COLO668 (cell line): ENCODE data around the gene ITM2C.

Experiments
- DNase-seq: peaks from one replicate; lab custom pipeline; 2025; ENCODE audit not compliant: unreplicated experiment; lab: John Stamatoyannopoulos, UW

Gene ITM2C

DNA sequence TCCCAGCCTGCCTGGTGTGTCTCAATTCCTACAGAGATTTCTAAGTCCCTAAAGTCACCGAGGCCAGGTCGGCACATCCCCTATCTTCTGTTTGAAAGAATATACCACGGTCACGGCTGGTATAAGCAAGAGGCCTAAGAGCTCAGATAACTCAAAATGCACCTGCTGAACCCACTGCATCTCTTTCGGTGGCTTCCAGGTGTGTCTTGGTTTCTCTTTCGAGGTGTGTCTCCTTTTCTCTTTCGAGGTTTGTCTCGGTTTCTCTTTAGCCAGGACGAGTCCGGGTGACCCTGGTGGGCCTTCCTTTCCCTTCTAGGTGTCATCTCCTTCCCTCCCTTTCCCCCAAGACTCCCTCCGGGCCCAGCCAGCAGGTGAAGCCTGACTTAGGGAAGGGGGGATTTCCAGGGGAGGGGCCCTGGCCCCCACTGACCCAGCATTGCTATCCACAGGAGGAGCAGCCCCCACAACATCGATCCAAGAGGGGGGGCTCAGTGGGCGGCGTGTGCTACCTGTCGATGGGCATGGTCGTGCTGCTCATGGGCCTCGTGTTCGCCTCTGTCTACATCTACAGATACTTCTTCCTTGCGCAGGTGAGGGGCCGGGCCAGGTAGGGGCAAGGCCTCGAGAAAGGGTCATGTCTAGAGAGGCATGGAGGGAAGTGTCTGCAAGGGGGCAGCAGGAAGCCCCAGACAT lies 8.4 kb downstream of the ITM2C start:
- DNase-seq = no peak

DNA sequence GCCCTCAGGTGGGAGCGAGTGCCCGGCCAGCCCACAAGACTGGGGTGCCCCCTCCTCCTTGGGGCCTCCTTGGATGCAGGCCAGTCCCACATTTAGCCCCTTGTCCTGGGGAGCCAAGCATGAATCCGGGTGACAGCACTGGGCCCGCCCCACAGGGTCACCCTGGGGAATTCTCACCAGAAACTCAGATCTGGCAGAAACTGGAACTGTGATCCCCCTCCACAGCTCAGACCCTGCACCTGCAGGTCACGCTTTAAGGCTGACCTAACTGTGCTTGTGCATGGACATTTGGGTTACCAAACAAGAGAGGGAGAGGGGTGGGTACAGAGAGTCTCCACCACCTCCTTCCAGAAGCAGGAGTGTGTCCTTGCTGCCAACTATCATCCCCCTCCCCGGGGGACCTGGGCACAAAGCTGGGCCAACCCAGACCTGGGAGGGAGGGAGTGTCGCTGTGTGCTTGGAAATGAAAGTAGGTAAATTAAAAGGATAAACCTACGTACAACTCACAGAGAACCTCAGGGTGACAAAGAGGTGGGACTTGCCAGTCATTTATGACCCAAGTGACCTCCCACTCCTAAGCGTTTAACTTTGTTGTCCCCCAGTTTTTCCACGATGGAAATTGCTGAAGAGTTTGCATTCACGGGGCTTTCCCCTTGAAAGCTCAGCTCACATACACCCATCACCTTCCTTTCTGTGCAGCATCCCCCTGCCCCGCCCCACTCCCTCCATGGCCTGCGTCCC lies 9.1 kb downstream of the ITM2C start:
- no peak for DNase-seq

DNA sequence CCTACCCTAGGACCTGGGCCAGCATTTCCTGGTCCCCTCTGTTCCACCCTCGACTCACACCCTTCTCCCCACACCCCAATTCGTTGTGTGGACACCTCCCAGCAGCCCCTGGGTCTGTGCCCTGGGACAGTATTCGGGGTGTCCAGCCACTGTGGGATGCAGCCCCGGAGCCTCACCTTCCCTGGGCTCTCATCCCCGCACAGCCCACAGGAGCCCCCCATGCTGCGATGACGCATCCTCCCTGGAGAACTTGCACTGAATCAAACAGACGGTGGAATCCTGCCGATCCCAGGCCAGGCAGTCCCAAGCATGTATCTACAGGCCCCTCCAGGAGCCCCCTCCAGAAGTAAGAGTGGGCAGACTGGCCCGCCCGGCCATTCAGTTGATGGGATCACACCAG lies 9.7 kb downstream of the ITM2C start:
- DNase-seq = no peak

DNA sequence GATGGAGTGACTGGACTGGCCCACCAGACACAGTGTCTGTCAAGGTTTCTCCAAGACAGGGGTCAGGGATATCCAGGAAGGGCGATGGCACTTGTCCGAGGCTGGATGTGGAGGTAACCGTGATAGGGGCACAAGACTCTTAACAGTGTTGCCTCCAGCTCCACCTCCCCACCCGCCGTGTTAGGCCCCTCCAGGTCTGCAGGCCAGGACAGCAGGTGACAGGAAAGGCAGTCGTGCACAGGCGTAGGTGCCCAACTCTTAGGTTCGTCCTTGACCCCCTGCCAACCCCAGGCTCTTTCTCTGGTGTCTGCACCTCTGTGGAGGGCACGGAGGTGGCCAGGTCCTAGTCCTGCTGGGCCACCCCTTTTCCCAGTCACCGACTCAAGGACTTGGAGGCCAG lies 10.1 kb downstream of the ITM2C start:
- DNase-seq = no peak

DNA sequence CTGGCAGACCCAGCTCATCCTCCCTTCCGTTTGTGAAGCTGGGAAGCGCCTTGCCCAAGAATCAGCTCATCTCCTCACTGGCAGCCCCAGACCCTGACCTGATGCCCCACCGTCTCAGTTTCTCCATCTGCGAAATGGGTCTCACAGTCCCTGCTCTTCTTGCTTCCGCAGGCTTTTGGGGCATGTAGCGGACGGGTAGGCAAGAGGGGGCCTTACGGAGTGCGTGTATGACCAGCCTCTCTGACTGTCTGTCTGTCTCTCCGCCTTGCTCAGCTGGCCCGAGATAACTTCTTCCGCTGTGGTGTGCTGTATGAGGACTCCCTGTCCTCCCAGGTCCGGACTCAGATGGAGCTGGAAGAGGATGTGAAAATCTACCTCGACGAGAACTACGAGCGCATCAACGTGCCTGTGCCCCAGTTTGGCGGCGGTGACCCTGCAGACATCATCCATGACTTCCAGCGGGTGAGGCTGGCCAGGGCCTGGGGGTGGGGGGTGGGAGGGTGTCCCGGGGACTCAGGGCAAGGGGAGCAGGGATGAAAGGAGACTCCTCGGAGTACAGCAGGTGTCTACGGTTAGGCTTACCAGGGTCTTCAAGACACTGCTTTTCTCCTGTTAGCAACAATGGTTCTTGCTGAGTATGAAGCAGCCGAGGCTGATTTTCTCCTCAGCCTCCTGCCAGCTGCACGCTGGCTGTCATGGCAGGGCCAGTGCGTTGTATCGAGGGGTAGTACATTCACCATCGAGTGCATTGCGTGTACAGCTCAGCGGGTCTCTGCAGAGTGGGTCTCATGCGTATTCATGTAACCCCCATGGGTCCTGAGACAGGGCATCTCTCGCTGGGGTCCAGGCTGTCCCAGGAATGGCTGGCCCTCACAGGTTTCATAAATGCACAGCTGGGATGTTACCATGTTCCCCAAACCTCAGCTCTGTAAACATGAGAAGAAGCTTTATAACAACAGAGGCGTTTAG lies 10.9 kb downstream of the ITM2C start:
- DNase-seq = no peak

DNA sequence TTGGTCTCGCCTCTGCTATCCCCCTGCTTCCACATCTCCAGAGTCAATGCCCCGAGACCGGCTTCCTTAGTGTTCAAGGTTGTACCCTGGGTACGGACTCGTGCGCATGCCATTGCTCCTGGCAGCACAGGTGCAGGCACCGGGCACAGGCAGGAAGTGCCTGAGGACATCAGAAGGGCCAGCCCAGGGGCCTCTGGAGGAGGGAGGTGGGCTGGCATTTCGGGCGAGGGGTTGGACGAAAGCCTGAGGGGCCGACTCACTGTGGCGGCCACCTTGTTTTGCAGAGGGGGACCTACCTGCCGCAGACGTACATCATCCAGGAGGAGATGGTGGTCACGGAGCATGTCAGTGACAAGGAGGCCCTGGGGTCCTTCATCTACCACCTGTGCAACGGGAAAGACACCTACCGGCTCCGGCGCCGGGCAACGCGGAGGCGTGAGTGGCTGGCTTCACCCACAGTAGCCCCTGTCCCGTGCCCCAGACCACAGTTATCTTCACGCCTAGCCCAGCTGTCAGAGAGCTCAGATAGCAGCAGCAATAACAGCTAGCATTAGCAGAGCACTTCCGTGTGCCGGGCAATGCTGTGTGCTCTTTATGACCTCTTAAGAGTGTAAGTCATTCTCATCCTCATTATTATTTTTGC lies 12.5 kb downstream of the ITM2C start:
- DNase-seq = no peak

DNA sequence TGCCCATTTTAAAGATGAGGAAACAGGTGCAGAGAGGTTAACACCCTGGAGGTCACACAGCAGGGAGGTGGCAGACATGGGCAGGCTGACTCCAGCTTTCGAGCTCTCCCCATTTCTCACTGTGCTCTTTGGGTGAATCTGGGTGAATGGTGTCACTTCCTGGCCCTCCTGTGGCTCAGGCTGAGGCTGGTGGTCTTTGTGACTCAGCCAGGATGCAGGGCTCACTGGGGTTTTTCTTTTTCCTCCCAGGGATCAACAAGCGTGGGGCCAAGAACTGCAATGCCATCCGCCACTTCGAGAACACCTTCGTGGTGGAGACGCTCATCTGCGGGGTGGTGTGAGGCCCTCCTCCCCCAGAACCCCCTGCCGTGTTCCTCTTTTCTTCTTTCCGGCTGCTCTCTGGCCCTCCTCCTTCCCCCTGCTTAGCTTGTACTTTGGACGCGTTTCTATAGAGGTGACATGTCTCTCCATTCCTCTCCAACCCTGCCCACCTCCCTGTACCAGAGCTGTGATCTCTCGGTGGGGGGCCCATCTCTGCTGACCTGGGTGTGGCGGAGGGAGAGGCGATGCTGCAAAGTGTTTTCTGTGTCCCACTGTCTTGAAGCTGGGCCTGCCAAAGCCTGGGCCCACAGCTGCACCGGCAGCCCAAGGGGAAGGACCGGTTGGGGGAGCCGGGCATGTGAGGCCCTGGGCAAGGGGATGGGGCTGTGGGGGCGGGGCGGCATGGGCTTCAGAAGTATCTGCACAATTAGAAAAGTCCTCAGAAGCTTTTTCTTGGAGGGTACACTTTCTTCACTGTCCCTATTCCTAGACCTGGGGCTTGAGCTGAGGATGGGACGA lies 13.2 kb downstream of the ITM2C start:
- DNase-seq = no peak

DNA sequence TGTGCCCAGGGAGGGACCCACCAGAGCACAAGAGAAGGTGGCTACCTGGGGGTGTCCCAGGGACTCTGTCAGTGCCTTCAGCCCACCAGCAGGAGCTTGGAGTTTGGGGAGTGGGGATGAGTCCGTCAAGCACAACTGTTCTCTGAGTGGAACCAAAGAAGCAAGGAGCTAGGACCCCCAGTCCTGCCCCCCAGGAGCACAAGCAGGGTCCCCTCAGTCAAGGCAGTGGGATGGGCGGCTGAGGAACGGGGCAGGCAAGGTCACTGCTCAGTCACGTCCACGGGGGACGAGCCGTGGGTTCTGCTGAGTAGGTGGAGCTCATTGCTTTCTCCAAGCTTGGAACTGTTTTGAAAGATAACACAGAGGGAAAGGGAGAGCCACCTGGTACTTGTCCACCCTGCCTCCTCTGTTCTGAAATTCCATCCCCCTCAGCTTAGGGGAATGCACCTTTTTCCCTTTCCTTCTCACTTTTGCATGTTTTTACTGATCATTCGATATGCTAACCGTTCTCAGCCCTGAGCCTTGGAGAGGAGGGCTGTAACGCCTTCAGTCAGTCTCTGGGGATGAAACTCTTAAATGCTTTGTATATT lies 14.0 kb downstream of the ITM2C start:
- no peak for DNase-seq

DNA sequence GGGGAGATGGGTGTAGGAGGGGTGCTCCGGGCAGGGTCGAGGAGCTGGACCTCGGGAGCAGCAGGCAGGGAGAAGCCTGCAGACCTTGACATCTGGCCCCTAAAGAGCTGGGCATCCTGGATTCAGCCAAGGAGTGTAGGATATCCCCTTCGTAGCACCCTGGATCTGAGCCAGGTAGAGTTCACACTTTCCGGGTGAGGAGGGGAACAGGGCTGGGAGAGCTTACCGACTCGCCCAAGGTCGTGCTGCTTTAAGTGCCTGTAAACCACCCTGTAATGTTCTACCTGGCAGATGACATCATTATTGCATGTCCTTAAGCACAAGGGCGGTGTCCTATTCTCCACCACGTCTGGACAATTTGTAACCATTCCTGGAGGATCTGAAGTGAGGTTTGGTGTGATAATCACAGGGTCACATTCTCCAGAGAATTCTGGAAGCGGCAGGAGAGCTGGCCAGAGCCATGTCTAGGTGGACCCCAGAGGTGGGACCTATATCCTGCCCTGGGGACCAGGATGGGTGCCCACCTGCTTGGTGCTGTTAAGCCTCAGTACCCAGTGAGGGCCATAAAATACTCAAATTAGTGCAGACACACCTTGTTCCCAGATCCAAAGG lies 14.6 kb downstream of the ITM2C start:
- peak; percentile 4 for DNase-seq

DNA sequence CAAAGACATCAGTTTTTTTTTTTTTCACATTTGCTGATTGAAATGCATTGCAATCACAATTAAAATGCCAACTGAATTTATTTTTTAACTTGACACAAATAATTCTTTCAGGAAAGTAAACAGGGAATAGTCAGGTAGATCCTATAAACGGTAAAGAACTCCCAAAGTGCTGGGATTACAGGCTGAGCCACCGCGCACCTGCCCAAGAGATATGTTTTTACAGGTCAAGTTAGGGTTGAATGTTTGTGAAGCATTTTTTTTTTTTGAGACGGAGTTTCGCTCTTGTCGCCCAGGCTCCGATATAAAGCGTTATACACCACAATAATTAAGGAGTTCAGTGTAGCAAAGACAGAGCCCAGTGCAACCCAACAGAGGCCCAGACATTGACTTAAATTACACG lies 15.1 kb downstream of the ITM2C start:
- DNase-seq = no peak

DNA sequence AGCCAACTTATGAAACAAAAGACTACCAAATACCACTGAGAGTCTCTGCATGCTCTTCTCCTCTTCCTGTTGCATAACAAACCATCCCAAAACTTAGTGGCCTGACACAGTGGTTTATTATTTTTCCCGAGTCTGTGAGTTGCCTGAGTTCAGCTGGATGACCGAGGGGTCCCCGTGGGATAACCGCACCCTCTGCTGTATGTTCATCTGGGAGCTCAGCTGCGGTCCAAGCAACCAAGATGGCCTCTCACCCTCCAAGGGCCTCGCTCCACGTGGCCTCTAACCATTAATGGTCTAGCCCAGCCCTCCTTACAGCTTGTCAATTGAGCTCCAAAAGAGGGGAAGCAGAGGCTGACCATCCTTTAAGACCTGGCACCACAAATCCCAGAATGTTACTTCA lies 17.1 kb downstream of the ITM2C start:
- no peak for DNase-seq

DNA sequence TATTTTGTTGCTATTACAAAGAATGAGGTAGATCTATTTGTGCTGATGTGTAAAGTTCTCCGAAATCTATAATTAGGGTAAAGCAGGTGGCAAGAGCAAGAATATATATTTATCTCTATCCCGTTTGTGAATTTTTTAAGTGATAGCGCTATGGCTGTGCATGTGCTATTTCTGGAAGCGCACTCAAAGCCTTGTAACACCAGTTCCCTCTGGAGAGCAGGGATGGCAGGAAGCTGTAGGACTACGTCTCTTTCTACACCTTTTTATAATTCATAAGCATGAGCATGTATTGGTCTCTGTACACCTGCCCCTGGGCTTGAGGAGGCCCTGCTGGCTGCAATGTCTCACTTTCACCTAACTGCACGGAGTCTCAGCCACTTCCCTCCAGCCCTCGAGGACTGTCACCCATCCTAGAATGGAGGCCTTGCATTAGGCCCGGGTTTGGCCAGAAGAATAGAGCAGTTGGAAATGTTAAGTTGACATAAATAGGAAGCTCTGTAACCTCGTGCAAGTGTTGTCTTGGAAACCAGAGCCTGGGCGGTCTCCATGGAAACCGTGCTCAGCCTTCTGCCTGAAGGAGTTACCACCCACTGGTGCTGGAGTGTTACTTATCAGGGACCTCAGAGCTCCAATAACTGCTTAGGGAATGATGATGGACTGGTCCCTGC lies 20.9 kb downstream of the ITM2C start:
- no peak for DNase-seq

DNA sequence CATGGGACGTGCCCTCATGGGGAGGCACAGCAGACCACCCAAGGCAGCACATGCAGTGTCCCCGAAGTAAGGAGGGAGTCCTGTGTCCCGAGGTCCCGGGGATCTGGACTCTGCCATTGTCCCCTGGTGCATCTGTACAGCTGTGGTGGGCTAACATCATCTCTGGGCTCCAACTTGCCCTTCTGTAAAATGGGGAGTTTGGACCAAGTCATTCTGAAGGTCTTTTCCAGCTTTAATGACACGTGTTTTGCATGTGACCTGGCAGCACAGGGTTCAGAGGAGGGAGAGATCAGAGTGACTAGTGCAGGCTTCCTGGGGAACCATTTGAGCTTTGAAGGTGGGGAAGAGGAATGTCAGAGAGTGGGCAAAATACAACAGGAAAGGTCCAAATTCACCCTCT lies 21.5 kb downstream of the ITM2C start:
- DNase-seq = no peak

DNA sequence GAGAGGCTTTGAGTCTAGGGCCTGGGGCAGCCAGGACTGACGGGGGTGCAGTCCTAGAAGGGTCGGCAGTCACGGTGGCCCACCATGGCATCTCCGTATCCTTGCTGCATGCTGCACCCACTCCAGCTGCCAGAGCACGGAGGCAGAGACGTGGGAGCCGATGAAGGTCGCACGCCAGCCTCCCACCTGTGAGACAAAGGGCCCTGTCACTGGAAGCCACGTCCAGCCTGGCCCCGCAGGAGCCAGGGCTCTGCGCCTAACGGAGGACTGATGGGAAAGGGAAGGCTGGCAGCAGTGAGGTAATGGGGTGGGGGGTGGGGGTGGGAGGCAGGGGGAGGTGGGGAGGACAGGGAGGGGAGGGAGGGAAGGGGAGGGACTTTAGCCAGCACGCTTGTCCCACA lies 21.9 kb downstream of the ITM2C start:
- no peak for DNase-seq

DNA sequence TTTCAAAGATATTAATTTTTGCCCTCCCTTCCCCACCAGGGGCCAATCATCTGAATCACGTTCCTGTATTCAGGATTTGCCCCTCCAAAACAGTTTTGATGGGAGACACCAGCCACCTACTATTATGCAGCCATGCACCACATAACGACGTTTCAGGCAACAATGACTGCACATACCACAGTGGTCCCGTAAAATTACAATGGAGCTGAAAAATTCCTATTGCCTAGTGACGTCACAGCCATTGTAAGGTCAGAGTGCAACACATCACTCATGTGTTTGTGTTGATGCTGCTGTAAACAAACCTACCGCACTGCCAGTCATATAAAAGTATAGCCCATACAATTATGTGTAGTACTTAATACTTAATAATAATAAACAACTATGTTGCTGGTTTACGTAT lies 22.6 kb downstream of the ITM2C start:
- no peak for DNase-seq

DNA sequence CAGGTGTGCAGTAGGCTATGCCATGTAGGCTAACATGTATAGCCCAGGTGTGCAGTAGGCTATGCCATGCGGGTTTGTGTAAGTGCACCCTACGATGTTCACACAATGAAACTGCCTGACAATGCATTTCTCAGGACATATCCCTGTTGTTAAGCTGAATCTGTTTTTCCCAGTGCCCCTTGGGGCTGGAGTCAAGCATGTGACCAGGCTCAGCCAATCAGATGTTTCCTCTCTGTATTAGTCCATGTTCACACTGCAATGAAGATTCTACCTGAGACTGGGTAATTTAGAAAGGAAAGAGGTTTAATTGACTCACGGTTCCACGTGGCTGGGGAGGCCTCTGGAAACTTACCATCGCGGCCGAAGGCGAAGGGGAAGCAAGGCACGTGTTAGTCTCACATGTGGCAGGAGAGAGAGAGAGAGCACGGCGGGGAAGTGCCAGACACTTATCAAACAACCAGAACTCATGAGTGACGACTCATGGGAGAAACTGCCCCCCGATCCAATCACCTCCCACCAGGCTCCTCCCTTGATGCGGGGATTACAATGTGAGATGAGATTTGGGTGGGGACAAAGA lies 24.2 kb downstream of the ITM2C start:
- DNase-seq = no peak

DNA sequence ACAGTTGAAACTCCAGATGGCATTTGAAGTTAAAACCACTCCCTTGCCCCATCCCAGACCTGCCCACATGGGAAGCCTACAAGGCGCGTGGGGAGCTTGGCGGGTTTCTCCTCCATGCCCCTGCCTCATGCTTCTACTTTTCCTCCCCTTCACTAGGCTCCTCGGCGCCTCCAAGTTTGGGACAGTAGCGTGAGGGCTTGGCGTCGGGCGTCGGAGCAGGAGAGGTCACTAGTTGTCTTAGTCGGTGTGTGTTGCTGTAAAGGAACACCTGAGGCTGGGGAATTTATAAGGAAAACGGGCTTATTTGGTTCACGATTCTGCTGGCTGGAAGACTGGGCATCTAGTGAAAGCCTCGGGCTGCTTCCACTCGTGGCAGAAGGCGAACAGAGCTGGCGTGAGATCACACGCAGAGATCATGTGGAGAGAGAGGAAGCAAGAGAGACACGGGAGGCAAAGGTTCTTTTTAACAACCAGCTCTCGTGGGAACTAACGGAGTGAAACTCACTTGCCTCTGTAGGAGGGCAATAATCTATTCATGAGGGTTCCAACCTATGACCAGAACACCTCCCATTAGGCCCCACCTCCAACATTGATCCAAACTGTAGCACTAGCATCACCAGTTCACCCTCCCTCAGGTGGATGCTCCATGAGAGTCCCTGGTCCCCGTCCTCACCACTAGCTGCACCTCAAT lies 25.3 kb downstream of the ITM2C start:
- no peak for DNase-seq

DNA sequence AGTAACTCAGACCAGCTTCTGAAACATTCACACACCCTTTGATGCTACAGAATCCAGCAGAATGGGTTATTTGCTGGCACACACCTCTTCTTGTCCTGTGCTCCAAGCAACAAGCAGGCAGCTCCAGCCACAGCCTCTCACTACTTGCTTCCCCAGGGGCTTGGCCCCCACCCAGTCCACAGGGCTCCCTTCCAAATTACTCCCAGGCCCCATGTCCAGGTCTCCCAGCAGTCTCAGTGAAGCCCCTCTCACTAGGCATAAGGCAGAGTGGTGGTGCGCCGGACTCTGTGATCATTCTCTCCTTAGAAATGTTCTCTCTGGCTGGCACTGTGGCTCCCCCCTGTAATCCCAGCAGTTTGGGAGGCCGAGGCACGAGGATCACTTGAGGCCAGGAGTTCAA lies 25.9 kb downstream of the ITM2C start:
- no peak for DNase-seq
